Head of caudate nucleus (tissue), 42 donors: Measurements from ENCODE around the gene CUL3.
"Not testable (repeated sequence)": the region's sequence is repeated elsewhere in the genome, so short reads cannot be mapped to it uniquely, and the experiment has no call there.

ENCODE experiments used
- DNase-seq, 42 donors: peaks; one replicate each; pipeline versions ENCODE4 v3.0.0 to v3.0.0-alpha.2; 2020 to 2021; ENCODE audit warnings: mixed read lengths in 7 of 42
- intact Hi-C: fragments of 100-400 bp; cut with DNase I; formaldehyde crosslinking; loops from one replicate; pipeline ENCODE4 v1.15.0; 2022

The CUL3 gene

GRCh38 chr2:224584111-224584784 is 915 bp downstream of the CUL3 start:
- intact Hi-C loops = loop anchor here (10.0 kb wide), 1 partner anchor 49 kb away; no protein-coding TSS in a partner anchor
- DNase-seq = peak in 29 of 42 donors; percentile 8 to 62 (median 30)

GRCh38 chr2:224583033-224583432 is 2.1 kb downstream of the CUL3 start:
- not testable (repeated sequence) for DNase-seq
- intact Hi-C loops = loop anchor here (10.0 kb wide), 1 partner anchor 48 kb away; no protein-coding TSS in a partner anchor

DNA sequence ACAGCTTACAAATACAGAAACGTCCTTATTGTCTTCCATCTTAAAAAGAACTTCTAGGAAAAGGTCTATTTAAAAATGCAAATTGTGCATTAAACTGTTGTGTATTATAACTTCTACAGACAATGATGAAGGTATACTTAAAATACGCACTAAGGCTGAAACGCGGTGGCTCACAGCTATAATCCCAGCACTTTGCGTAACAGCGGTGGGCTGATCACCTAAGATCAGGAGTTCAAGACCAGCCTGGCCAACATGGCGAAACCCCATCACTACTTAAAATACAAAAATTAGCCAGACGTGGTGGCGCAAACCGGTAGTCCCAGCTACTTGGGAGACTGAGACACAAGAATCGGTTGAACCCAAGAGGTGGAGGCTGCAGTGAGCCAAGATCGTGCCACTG is 4.9 kb downstream of the CUL3 start:
- DNase-seq = no peak
- intact Hi-C loops = loop anchor here (10.0 kb wide), 1 partner anchor 45 kb away; no protein-coding TSS in a partner anchor

- no peak for DNase-seq
- intact Hi-C loops = no loop called here
Measured at GRCh38 chr2:224579411-224579810, 5.8 kb downstream of the CUL3 start.

GRCh38 chr2:224577541-224577940 is 7.6 kb downstream of the CUL3 start:
- DNase-seq = no peak
- intact Hi-C loops = no loop called here

- intact Hi-C loops = no loop called here
- no peak for DNase-seq
Measured at GRCh38 chr2:224576088-224576715, 9.0 kb downstream of the CUL3 start.

- intact Hi-C loops = no loop called here
- no peak for DNase-seq
Measured at GRCh38 chr2:224574423-224575084, 10.6 kb downstream of the CUL3 start.

DNA sequence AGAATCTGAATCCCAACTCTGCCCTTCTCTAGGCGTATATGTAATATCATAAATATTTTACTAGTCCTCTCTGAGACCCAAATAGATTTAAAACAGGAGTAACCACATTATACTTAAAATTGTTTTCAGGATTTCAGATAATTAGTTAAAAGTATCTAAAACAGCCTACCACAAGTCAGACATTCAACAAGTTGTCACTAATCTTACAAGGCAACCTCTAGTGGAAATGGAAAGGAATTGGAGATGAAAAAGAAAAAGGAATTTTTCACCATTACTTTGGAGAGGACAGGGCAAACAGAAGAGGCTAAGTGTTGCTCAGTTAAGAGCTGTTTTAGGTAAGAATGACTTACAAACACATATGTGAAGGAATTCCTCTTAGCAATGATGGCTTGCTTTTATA is 11.4 kb downstream of the CUL3 start:
- intact Hi-C loops = no loop called here

DNA sequence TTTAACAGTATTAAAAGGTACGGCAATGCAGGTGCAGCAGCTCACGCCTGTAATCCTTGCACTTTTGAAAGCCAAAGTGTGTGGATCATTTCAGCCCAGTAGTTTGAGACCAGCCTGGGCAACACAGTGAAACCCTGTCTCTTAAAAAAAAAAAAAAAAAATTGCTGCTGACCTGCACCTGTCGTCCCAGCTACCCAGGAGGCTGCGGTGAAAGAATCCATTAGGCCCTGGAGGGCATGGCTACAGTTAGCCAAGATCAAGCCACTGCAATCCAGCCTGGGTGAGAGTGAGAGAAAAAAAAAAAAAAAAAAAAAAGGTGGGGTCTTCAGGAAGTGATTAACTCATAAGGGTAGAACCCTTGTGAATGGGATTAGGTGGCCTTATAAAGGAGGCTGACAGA is 12.8 kb downstream of the CUL3 start:
- intact Hi-C loops = no loop called here
- no peak for DNase-seq

More for the DNA sequence above, 11.4 kb downstream of the CUL3 start:
- DNase-seq = no peak

- no peak for DNase-seq
Measured at GRCh38 chr2:224570328-224570993, 14.7 kb downstream of the CUL3 start.

GRCh38 chr2:224569654-224570053 is 15.5 kb downstream of the CUL3 start:
- DNase-seq = no peak
- intact Hi-C loops = no loop called here

More at GRCh38 chr2:224570328-224570993, 14.7 kb downstream of the CUL3 start:
- intact Hi-C loops = no loop called here

- DNase-seq = no peak
- intact Hi-C loops = no loop called here
Measured at GRCh38 chr2:224565452-224566035, 19.6 kb downstream of the CUL3 start.

DNA sequence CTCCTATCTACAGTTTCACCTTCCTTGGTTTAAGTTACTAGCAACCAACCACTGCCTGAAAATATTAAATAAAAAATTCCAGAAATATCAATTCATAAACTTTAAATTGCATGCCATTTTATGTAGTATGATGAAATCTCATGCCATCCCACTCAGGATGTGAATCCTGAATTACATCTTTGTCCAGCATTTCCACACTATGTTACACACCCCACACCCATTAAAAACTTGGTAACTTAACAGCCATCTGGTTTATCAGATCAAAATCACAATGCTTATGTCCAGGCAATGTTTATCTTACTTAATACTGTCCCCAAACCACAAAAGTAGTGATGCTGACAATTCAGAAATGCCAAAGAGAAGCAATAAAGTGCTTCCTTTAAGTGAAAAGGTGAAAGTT is 21.6 kb downstream of the CUL3 start:
- DNase-seq = no peak
- intact Hi-C loops = no loop called here

DNA sequence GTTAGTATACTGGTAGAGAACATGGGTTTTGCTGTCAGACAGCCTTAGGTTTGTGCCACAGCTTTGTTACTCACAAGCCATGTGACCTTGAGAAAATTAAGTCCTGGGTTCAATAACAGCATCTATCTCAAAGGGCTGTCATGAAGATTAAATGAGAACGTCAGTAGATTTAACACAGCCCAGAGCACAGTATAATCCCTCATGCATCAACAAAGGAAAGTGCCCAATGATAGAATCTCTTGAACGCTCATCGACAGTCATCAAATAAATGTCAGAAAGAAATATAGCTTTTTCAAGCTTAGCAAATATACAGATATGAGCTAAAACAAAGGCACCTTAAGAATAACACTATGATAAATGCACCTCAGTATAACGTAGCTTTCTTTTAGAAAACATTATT is 22.3 kb downstream of the CUL3 start:
- intact Hi-C loops = no loop called here
- no peak for DNase-seq

- peak in 1 of 42 donors; percentile 8 for DNase-seq
- intact Hi-C loops = no loop called here
Measured at GRCh38 chr2:224561234-224562005, 23.7 kb downstream of the CUL3 start.

GRCh38 chr2:224560549-224560948 is 24.6 kb downstream of the CUL3 start:
- no peak for DNase-seq
- intact Hi-C loops = no loop called here

DNA sequence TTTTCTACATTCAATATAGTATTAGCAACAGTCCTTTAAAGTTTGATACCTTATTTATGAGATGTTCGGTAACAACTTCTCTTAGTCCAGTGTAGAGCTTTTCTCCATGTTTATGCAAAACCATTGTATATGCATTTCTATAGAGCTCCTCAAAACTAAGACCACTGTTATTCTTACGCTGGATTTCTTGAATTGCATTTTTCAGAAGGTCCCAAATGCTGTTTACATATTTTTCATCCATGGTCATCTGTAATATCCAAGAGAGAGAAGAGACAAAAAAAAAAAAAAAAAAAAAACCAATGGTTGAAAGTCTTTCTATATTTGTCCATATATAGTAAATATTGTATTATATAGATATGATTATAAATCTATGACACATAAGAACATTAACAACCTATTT is 27.6 kb downstream of the CUL3 start:
- intact Hi-C loops = no loop called here
- DNase-seq = no peak

- no peak for DNase-seq
- intact Hi-C loops = no loop called here
Measured at GRCh38 chr2:224556381-224556780, 28.8 kb downstream of the CUL3 start.
